Left hindlimb (tissue), 1 donor: ENCODE results near the gene STAG3.
A peak's percentile ranks its signal among the peaks of the same experiment; 100 is the strongest.
"Not testable (repeated sequence)": the region's sequence is repeated elsewhere in the genome, so short reads cannot be mapped to it uniquely, and the experiment has no call there.

Source experiments
- DNase-seq: peaks from one replicate; pipeline ENCODE4 v3.0.0-alpha.2; 2018

STAG3 gene

GRCh38 chr7:100177045-100178001 lies at the start of gene STAG3, which contains the start of gene GPC2:
Gene STAG3 (plus strand): TSS chr7:100177918. CDS start chr7:100180557, 2,639 bp downstream.
Gene GPC2 (minus strand): TSS chr7:100177381. CDS start chr7:100177199, 182 bp downstream.
- peak; percentile 97 for DNase-seq

GRCh38 chr7:100128637-100128963 lies 49.1 kb upstream of the STAG3 start:
- no peak for DNase-seq

GRCh38 chr7:100130220-100130607 lies 47.5 kb upstream of the STAG3 start:
- not testable (repeated sequence) for DNase-seq

- peak; percentile 77 for DNase-seq
Measured at GRCh38 chr7:100130608-100131453, 46.9 kb upstream of the STAG3 start.

GRCh38 chr7:100132126-100132525 lies 45.6 kb upstream of the STAG3 start:
- no peak for DNase-seq

GRCh38 chr7:100132697-100133151 lies 45.0 kb upstream of the STAG3 start:
- DNase-seq: peak; percentile 59

GRCh38 chr7:100137851-100138760 lies 39.6 kb upstream of the STAG3 start:
- DNase-seq: no peak

GRCh38 chr7:100141555-100141949 lies 36.2 kb upstream of the STAG3 start:
- DNase-seq: peak; percentile 11

GRCh38 chr7:100142461-100142860 lies 35.3 kb upstream of the STAG3 start:
- DNase-seq: peak; percentile 6

GRCh38 chr7:100146350-100146749 lies 31.4 kb upstream of the STAG3 start:
- not testable (repeated sequence) for DNase-seq

GRCh38 chr7:100147278-100147677 lies 30.4 kb upstream of the STAG3 start:
- DNase-seq: peak; percentile 14

- no peak for DNase-seq
Measured at GRCh38 chr7:100148225-100148558, 29.5 kb upstream of the STAG3 start.

- DNase-seq: peak; percentile 99
Measured at GRCh38 chr7:100148559-100149328, 29.0 kb upstream of the STAG3 start, which contains the start of gene LAMTOR4. Gene LAMTOR4 (plus strand): TSS chr7:100148918. CDS start chr7:100148973, 55 bp downstream.

- peak; percentile 2 for DNase-seq
Measured at GRCh38 chr7:100152404-100152803, 25.3 kb upstream of the STAG3 start.

GRCh38 chr7:100152937-100153666 lies 24.6 kb upstream of the STAG3 start:
- DNase-seq: peak; percentile 8

GRCh38 chr7:100153708-100154535 lies 23.8 kb upstream of the STAG3 start:
- DNase-seq: peak; percentile 30

GRCh38 chr7:100154651-100155491 lies 22.8 kb upstream of the STAG3 start:
- peak; percentile 25 for DNase-seq

GRCh38 chr7:100155553-100156317 lies 22.0 kb upstream of the STAG3 start:
- DNase-seq: peak; percentile 16
